HepG2 (cell line): ENCODE data around the gene NUTF2. TPM values are rescaled to one million over a fixed set of nuclear protein-coding genes. Genes with fewer than 3 reads are reported as not detected.
A peak's percentile ranks its signal among the peaks of the same experiment; 100 is the strongest.

Experiments used
- ATF7 ChIP-seq, 2 experiments: fragments of 450-650 bp in 1 of 2; sonication (generic) in 1 of 2; formaldehyde crosslinking in 1 of 2; IDR thresholded peaks; 2 replicates each; pipeline versions ENCODE4 v1.4.0 to v1.6.1; 2016 to 2020; ENCODE audit warnings: antibody characterized with exemption in 1 of 2, mild to moderate bottlenecking in 1 of 2, missing genetic modification reagents in 1 of 2
- CENPT ChIP-seq: sonication (generic); formaldehyde crosslinking; IDR thresholded peaks from 2 replicates; pipeline ENCODE4 v1.8.0; 2022; ENCODE audit warnings: low read depth, mild to moderate bottlenecking, moderate library complexity, missing genetic modification reagents
- DPF2 ChIP-seq: sonication (generic); formaldehyde crosslinking; IDR thresholded peaks from 2 replicates; pipeline ENCODE4 v1.4.0; 2020; ENCODE audit warnings: mild to moderate bottlenecking, low read depth, missing genetic modification reagents, borderline replicate concordance
- EED ChIP-seq: sonication (generic); formaldehyde crosslinking; IDR thresholded peaks from 2 replicates; pipeline ENCODE4 v1.5.0; 2020; ENCODE audit warnings: mild to moderate bottlenecking, missing genetic modification reagents
- ESRRA ChIP-seq: sonication (generic); formaldehyde crosslinking; IDR thresholded peaks from 2 replicates; pipeline ENCODE4 v1.5.1; 2020; ENCODE audit warnings: mild to moderate bottlenecking, low read depth, missing genetic modification reagents
- FOSL1 ChIP-seq: sonication (generic); formaldehyde crosslinking; IDR thresholded peaks from 2 replicates; pipeline ENCODE4 v1.9.0; 2021; ENCODE audit warnings: missing genetic modification reagents, borderline replicate concordance
- FOXJ3 ChIP-seq: sonication (generic); formaldehyde crosslinking; IDR thresholded peaks from 2 replicates; pipeline ENCODE4 v1.4.0; 2020; ENCODE audit warnings: missing genetic modification reagents, mild to moderate bottlenecking, borderline replicate concordance
- FOXK1 ChIP-seq: sonication (generic); formaldehyde crosslinking; IDR thresholded peaks from 2 replicates; pipeline ENCODE4 v1.4.0; 2020; ENCODE audit warnings: low read depth, missing genetic modification reagents, borderline replicate concordance
- SRSF1 ChIP-seq: fragments of 200-400 bp; formaldehyde crosslinking; optimal IDR thresholded peaks from 2 replicates; pipeline ENCODE3; 2017; ENCODE audit warnings: mild to moderate bottlenecking, low read depth, low read length, moderate library complexity
- ZBTB42 ChIP-seq: sonication (generic); formaldehyde crosslinking; IDR thresholded peaks from 2 replicates; pipeline ENCODE4 v1.5.0; 2020; ENCODE audit warnings: mild to moderate bottlenecking, missing genetic modification reagents
- ZNF138 ChIP-seq: sonication (generic); formaldehyde crosslinking; IDR thresholded peaks from 2 replicates; pipeline ENCODE4 v1.5.0; 2020; ENCODE audit warnings: mild to moderate bottlenecking, low read depth, missing genetic modification reagents
- ZNF354B ChIP-seq: sonication (generic); formaldehyde crosslinking; IDR thresholded peaks from 2 replicates; pipeline ENCODE4 v1.8.0; 2022; ENCODE audit warnings: mild to moderate bottlenecking, missing genetic modification reagents
- ZNF549 ChIP-seq: sonication (generic); formaldehyde crosslinking; IDR thresholded peaks from 2 replicates; pipeline ENCODE4 v1.5.0; 2020; ENCODE audit warnings: missing genetic modification reagents
- ZNF674 ChIP-seq: sonication (generic); formaldehyde crosslinking; IDR thresholded peaks from 2 replicates; pipeline ENCODE4 v1.5.0; 2020; ENCODE audit warnings: low read depth, mild to moderate bottlenecking, missing genetic modification reagents
- polyA plus RNA-seq, 8 experiments: library from polyadenylated mRNA; depleted of rRNA in 3 of 8; stranded (reverse) in 7 of 8; unstranded in 1 of 8; fragments of >200 nt; fragmentation: Illumina TruSeq in 4 of 8; extraction: Trizol in 4 of 8; gene quantifications; 2 replicates each; pipeline versions ENCODE4 v1.2.1 to v1.2.3, GENCODE V29; 2011 to 2016; ENCODE audit warnings: low read depth in 4 of 8, missing spikeins in 1 of 8, mixed read lengths in 1 of 8; ENCODE audit not compliant: insufficient read depth in 1 of 8
- total RNA-seq, 5 experiments: library from RNA; depleted of rRNA; stranded (reverse); fragments of >200 nt; fragmentation: Illumina TruSeq; extraction: Trizol; gene quantifications; 2 replicates each; pipeline ENCODE4 v1.2.3, GENCODE V29; 2016; ENCODE audit warnings: low read depth in 1 of 5
- TF ChIP-seq, protein P1 (sequence below): sonication (generic); formaldehyde crosslinking; conservative IDR thresholded peaks from 2 replicates; pipeline ENCODE4 v1.4.0; 2020; ENCODE audit warnings: missing genetic modification reagents
- TF ChIP-seq, protein P2 (sequence below): sonication (generic); formaldehyde crosslinking; IDR thresholded peaks from 2 replicates; pipeline ENCODE4 v1.8.1; 2023; ENCODE audit warnings: mild to moderate bottlenecking, inconsistent platforms, moderate library complexity, missing genetic modification reagents, borderline replicate concordance
- TF ChIP-seq, protein P3 (sequence below): sonication (generic); formaldehyde crosslinking; IDR thresholded peaks from 2 replicates; pipeline ENCODE4 v1.4.0; 2020; ENCODE audit warnings: missing genetic modification reagents
- TF ChIP-seq, protein P4 (sequence below): sonication (generic); formaldehyde crosslinking; IDR thresholded peaks from 2 replicates; pipeline ENCODE4 v1.5.0; 2020; ENCODE audit warnings: missing genetic modification reagents
- TF ChIP-seq, protein P5 (sequence below): sonication (generic); formaldehyde crosslinking; IDR thresholded peaks from 2 replicates; pipeline ENCODE4 v1.5.1; 2020; ENCODE audit warnings: missing genetic modification reagents, mild to moderate bottlenecking, borderline replicate concordance

NUTF2 gene
- total and polyA plus RNA-seq, 2 of the 13 experiments (the other 11 are each of a cell fraction or from before 2014, with no cell fraction given): 168 to 214 TPM

DNA sequence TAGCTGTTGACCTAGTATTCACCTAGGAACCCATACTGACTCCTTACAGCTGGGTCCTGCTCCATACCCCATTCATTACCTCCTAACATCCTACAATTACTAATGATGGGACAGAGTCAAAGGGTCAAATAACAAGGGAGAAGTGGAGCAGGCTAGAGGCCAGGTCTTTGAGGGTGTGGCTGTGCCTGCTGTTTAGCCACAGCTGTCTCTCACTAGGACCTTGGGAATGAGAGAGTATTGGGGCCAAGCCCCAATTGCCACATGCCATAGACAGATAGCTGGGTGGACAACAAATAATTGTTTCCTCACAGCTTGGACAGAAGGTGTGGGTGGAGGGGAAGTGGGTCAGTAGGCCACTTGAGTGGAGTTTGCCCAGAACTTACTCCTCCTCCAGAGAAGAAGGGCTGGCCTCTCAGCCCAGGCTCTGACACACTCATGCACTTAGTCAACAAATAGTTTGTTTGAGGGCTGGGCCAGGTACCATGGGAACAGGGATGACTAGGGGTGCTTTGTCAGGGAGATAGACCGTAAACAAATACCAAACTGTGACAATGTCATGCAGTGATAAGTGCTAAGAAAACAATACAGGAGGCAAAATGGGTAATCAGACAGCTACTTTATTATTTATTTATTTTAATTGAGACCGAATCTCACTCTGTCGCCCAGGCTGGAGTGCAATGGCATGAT lies 11.0 kb downstream of the NUTF2 start (continued):
- no peak for TF ChIP-seq EED (CRISPR knock-in tag)
- peak; percentile 69; the same call in 1 of the 2 replicates for TF ChIP-seq FOXK1 (CRISPR knock-in tag)
- no peak for TF ChIP-seq ZNF354B (CRISPR knock-in tag)
- no peak for TF ChIP-seq ZNF674 (CRISPR knock-in tag)
- TF ChIP-seq FOSL1: no peak
- TF ChIP-seq, protein P1, sequence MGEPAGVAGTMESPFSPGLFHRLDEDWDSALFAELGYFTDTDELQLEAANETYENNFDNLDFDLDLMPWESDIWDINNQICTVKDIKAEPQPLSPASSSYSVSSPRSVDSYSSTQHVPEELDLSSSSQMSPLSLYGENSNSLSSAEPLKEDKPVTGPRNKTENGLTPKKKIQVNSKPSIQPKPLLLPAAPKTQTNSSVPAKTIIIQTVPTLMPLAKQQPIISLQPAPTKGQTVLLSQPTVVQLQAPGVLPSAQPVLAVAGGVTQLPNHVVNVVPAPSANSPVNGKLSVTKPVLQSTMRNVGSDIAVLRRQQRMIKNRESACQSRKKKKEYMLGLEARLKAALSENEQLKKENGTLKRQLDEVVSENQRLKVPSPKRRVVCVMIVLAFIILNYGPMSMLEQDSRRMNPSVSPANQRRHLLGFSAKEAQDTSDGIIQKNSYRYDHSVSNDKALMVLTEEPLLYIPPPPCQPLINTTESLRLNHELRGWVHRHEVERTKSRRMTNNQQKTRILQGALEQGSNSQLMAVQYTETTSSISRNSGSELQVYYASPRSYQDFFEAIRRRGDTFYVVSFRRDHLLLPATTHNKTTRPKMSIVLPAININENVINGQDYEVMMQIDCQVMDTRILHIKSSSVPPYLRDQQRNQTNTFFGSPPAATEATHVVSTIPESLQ (CRISPR knock-in tag): no peak
- TF ChIP-seq, protein P2, sequence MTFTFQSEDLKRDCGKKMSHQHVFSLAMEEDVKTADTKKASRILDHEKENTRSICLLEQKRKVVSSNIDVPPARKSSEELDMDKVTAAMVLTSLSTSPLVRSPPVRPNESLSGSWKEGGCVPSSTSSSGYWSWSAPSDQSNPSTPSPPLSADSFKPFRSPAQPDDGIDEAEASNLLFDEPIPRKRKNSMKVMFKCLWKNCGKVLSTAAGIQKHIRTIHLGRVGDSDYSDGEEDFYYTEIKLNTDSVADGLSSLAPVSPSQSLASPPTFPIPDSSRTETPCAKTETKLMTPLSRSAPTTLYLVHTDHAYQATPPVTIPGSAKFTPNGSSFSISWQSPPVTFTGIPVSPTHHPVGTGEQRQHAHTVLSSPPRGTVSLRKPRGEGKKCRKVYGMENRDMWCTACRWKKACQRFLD: no peak
- TF ChIP-seq, protein P3, sequence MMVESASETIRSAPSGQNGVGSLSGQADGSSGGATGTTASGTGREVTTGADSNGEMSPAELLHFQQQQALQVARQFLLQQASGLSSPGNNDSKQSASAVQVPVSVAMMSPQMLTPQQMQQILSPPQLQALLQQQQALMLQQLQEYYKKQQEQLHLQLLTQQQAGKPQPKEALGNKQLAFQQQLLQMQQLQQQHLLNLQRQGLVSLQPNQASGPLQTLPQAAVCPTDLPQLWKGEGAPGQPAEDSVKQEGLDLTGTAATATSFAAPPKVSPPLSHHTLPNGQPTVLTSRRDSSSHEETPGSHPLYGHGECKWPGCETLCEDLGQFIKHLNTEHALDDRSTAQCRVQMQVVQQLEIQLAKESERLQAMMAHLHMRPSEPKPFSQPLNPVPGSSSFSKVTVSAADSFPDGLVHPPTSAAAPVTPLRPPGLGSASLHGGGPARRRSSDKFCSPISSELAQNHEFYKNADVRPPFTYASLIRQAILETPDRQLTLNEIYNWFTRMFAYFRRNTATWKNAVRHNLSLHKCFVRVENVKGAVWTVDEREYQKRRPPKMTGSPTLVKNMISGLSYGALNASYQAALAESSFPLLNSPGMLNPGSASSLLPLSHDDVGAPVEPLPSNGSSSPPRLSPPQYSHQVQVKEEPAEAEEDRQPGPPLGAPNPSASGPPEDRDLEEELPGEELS (CRISPR knock-in tag): peak; percentile 92
- no peak for TF ChIP-seq SRSF1
- no peak for TF ChIP-seq ZNF549 (CRISPR knock-in tag)
- no peak for TF ChIP-seq ZBTB42 (CRISPR knock-in tag)
- no peak for TF ChIP-seq DPF2 (CRISPR knock-in tag)
- TF ChIP-seq, protein P4, sequence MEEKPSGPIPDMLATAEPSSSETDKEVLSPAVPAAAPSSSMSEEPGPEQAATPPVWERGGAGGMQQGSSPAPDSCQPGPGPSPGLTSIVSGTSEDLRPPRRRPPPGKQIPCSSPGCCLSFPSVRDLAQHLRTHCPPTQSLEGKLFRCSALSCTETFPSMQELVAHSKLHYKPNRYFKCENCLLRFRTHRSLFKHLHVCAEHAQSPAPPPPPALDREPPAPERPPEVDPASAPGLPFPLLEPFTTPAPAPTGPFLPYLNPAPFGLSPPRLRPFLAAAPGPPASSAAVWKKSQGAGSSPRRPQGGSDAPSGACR (CRISPR knock-in tag): no peak
- no peak for TF ChIP-seq ATF7 (IDR thresholded peaks at IDR 0.05)
- TF ChIP-seq ATF7 (CRISPR knock-in tag; IDR thresholded peaks at IDR 0.05): no peak
- TF ChIP-seq FOXJ3 (CRISPR knock-in tag): peak; percentile 71; the same call in 1 of the 2 replicates
- no peak for TF ChIP-seq ESRRA (CRISPR knock-in tag)
- no peak for TF ChIP-seq ZNF138 (CRISPR knock-in tag)
- no peak for TF ChIP-seq CENPT (CRISPR knock-in tag)
- TF ChIP-seq, protein P5, sequence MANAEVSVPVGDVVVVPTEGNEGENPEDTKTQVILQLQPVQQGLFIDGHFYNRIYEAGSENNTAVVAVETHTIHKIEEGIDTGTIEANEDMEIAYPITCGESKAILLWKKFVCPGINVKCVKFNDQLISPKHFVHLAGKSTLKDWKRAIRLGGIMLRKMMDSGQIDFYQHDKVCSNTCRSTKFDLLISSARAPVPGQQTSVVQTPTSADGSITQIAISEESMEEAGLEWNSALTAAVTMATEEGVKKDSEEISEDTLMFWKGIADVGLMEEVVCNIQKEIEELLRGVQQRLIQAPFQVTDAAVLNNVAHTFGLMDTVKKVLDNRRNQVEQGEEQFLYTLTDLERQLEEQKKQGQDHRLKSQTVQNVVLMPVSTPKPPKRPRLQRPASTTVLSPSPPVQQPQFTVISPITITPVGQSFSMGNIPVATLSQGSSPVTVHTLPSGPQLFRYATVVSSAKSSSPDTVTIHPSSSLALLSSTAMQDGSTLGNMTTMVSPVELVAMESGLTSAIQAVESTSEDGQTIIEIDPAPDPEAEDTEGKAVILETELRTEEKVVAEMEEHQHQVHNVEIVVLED (CRISPR knock-in tag): no peak
